RPMI7951 (cell line): ENCODE results near the gene CDC42EP5. TPM values are rescaled to one million over a fixed set of nuclear protein-coding genes. Genes with fewer than 3 reads are reported as not detected.
"Not testable (repeated sequence)": the region's sequence is repeated elsewhere in the genome, so short reads cannot be mapped to it uniquely, and the experiment has no call there.

Experiments
- DNase-seq: peaks from one replicate; pipeline ENCODE4 v3.0.0-alpha.2; 2012; ENCODE audit warnings: low read depth
- total RNA-seq: library from RNA; depleted of rRNA; stranded (reverse); fragments of >200 nt; shearing (Covaris generic); gene quantifications from 2 replicates; pipeline ENCODE4 v1.2.3, GENCODE V29; 2014

The CDC42EP5 gene
- total RNA-seq, 1 experiment from 2014 or later: 1.1 TPM

GRCh38 chr19:54448774-54449700 is 24.1 kb downstream of the CDC42EP5 start, which contains the start of gene LENG8:
Gene LENG8 (plus strand): TSS chr19:54449199. CDS start chr19:54451345, 2,146 bp downstream.
- DNase-seq: peak; percentile 97

GRCh38 chr19:54448040-54448773 is 24.9 kb downstream of the CDC42EP5 start:
- peak; percentile 71 for DNase-seq

- DNase-seq: not testable (repeated sequence)
Measured at GRCh38 chr19:54446349-54446748, 26.7 kb downstream of the CDC42EP5 start.

GRCh38 chr19:54444737-54445136 is 28.4 kb downstream of the CDC42EP5 start:
- no peak for DNase-seq

GRCh38 chr19:54440641-54441040 is 32.5 kb downstream of the CDC42EP5 start:
- no peak for DNase-seq

GRCh38 chr19:54439174-54439851 is 33.8 kb downstream of the CDC42EP5 start:
- peak; percentile 28 for DNase-seq

GRCh38 chr19:54436628-54437252 is 36.4 kb downstream of the CDC42EP5 start:
- DNase-seq: no peak

GRCh38 chr19:54436031-54436523 is 37.0 kb downstream of the CDC42EP5 start:
- no peak for DNase-seq

GRCh38 chr19:54435551-54436016 is 37.5 kb downstream of the CDC42EP5 start:
- no peak for DNase-seq

- no peak for DNase-seq
Measured at GRCh38 chr19:54434873-54435214, 38.3 kb downstream of the CDC42EP5 start.

- DNase-seq: no peak
Measured at GRCh38 chr19:54434112-54434872, 38.8 kb downstream of the CDC42EP5 start.

GRCh38 chr19:54433697-54434096 is 39.4 kb downstream of the CDC42EP5 start:
- DNase-seq: no peak

- no peak for DNase-seq
Measured at GRCh38 chr19:54432144-54432738, 40.9 kb downstream of the CDC42EP5 start.

- DNase-seq: no peak
Measured at GRCh38 chr19:54431255-54431838, 41.7 kb downstream of the CDC42EP5 start.

GRCh38 chr19:54430306-54431254 is 42.5 kb downstream of the CDC42EP5 start:
- no peak for DNase-seq

GRCh38 chr19:54429545-54430227 is 43.4 kb downstream of the CDC42EP5 start:
- no peak for DNase-seq

- DNase-seq: no peak
Measured at GRCh38 chr19:54429176-54429495, 44.0 kb downstream of the CDC42EP5 start.
